HG03139 (cell line): Measurements from ENCODE around the gene SFTA2.
"Not testable (repeated sequence)": the region's sequence is repeated elsewhere in the genome, so short reads cannot be mapped to it uniquely, and the experiment has no call there.

Source experiments
- ATAC-seq: cut with Tn5 transposase; IDR thresholded peaks from one replicate; pipeline ENCODE4 v1.9.1; 2021; ENCODE audit not compliant: unreplicated experiment

Gene SFTA2

GRCh38 chr6:30944051-30944450 is 12.1 kb upstream of the SFTA2 start:
- no peak for ATAC-seq

- ATAC-seq = no peak
These were observed 10.5 kb upstream of the SFTA2 start for GRCh38 chr6:30942338-30943060.

- ATAC-seq = no peak
These were observed 8.5 kb upstream of the SFTA2 start, which contains the start of gene MUCL3 for GRCh38 chr6:30940361-30940986. Gene MUCL3, plus strand, starts transcription at chr6:30940973. Its CDS starts 27 bp downstream, at chr6:30941000.

GRCh38 chr6:30939473-30939872 is 7.5 kb upstream of the SFTA2 start:
- no peak for ATAC-seq

GRCh38 chr6:30938730-30939129 is 6.8 kb upstream of the SFTA2 start:
- ATAC-seq = no peak

GRCh38 chr6:30937265-30937664 is 5.3 kb upstream of the SFTA2 start:
- ATAC-seq = no peak

- ATAC-seq = no peak
These were observed 3.0 kb upstream of the SFTA2 start for GRCh38 chr6:30935018-30935417.

- ATAC-seq = no peak
These were observed 845 bp upstream of the SFTA2 start for GRCh38 chr6:30932665-30933365.

- ATAC-seq = no peak
These were observed 698 bp downstream of the SFTA2 start for GRCh38 chr6:30931272-30931671.

GRCh38 chr6:30930506-30930905 is 1.5 kb downstream of the SFTA2 start:
- ATAC-seq = no peak

GRCh38 chr6:30928677-30929076 is 3.3 kb downstream of the SFTA2 start:
- no peak for ATAC-seq

GRCh38 chr6:30927080-30927479 is 4.9 kb downstream of the SFTA2 start:
- ATAC-seq = not testable (repeated sequence)

- no peak for ATAC-seq
These were observed 5.3 kb downstream of the SFTA2 start for GRCh38 chr6:30926644-30927043.

GRCh38 chr6:30924040-30924627 is 7.8 kb downstream of the SFTA2 start:
- ATAC-seq = not testable (repeated sequence)

- no peak for ATAC-seq
These were observed 9.5 kb downstream of the SFTA2 start for GRCh38 chr6:30922447-30922852.

GRCh38 chr6:30918670-30919069 is 13.3 kb downstream of the SFTA2 start:
- no peak for ATAC-seq

GRCh38 chr6:30917487-30917886 is 14.5 kb downstream of the SFTA2 start:
- ATAC-seq = no peak

- ATAC-seq = no peak
These were observed 14.9 kb downstream of the SFTA2 start for GRCh38 chr6:30917041-30917440.

- ATAC-seq = no peak
These were observed 16.4 kb downstream of the SFTA2 start for GRCh38 chr6:30915591-30915946.

GRCh38 chr6:30914854-30915590 is 16.9 kb downstream of the SFTA2 start:
- no peak for ATAC-seq
